GM12878 (cell line): ENCODE results near the gene CXCR1. TPM values are rescaled to one million over a fixed set of nuclear protein-coding genes. Genes with fewer than 3 reads are reported as not detected.

Experiments used
- ATAC-seq: fragments of 200-7000 bp; cut with Tn5 transposase; 3 replicates; pipeline ENCODE4 v1.9.1; 2020; ENCODE audit warnings: mild to moderate bottlenecking, moderate library complexity
- BruUV-seq: library from RNA; stranded (reverse); fragments of 400-500 nt; replicated peaks from 2 replicates; lab custom pipeline; 2021; lab: Mats Ljungman, UMichigan
- CTCF ChIA-PET: fragments of 300-600 bp; sonication (Branson Sonifier 250); formaldehyde crosslinking; extraction: SDS; loops from one replicate; lab custom pipeline; 2021; ENCODE audit warnings: inconsistent platforms; lab: Yijun Ruan, JAX
- POLR2A ChIA-PET: fragments of 350-600 bp; formaldehyde crosslinking; extraction: SDS; loops from one replicate; lab custom pipeline; 2021; ENCODE audit warnings: inconsistent platforms; lab: Charles Lee
- RAD21 ChIA-PET: fragments of 300-600 bp; sonication (Branson Sonifier 250); formaldehyde crosslinking; loops from one replicate; lab custom pipeline; 2023; ENCODE audit warnings: antibody characterized with exemption; ENCODE audit not compliant: unreplicated experiment; lab: Charles Lee
- SMC1A ChIA-PET: fragments of 300-600 bp; sonication (Branson Sonifier 250); formaldehyde crosslinking; loops from one replicate; lab custom pipeline; 2023; ENCODE audit not compliant: unreplicated experiment, uncharacterized antibody; lab: Charles Lee
- DNase-seq: peaks from one replicate; pipeline ENCODE4 v3.0.0-alpha.2; 2011; ENCODE audit warnings: low read depth, low spot score
- FAIRE-seq: peaks from 3 replicates; lab custom pipeline; 2011; peaks lifted over from hg19 to GRCh38; lab: Jason Lieb, UNC
- H2AFZ ChIP-seq: 2 replicates; pipeline ENCODE4 v1.6.0; 2011; ENCODE audit warnings: low read depth, low read length, control low read depth; ENCODE audit not compliant: control insufficient read depth
- H3K27ac ChIP-seq: 2 replicates; pipeline ENCODE4 v1.5.1; 2011; ENCODE audit warnings: control low read depth; ENCODE audit not compliant: control insufficient read depth, insufficient read depth
- H3K27me3 ChIP-seq, 2 experiments: replicated peaks in 1 of 2; 2 replicates each; pipeline versions ENCODE4 v1.6.0 to v1.6.1; 2011; ENCODE audit warnings: low read length in 1 of 2; ENCODE audit not compliant: control insufficient read depth in 2 of 2, insufficient read depth in 2 of 2
- H3K36me3 ChIP-seq, 2 experiments: 2 replicates each; pipeline ENCODE4 v1.5.1; 2011; ENCODE audit warnings: low read length in 1 of 2; ENCODE audit not compliant: control insufficient read depth in 2 of 2, insufficient read depth in 2 of 2
- H3K4me1 ChIP-seq: 2 replicates; pipeline ENCODE4 v1.6.1; 2011; ENCODE audit warnings: mild to moderate bottlenecking, low read length, moderate library complexity, mixed read lengths; ENCODE audit not compliant: control insufficient read depth, insufficient read depth
- H3K4me2 ChIP-seq: 2 replicates; pipeline ENCODE4 v1.6.0; 2011; ENCODE audit warnings: control low read depth; ENCODE audit not compliant: control insufficient read depth, insufficient read depth
- H3K4me3 ChIP-seq: fragments of 200-600 bp; sonication (generic); 2 replicates; pipeline ENCODE4 v1.5.1; 2016
- H3K79me2 ChIP-seq: 2 replicates; pipeline ENCODE4 v1.6.0; 2011; ENCODE audit warnings: low read length; ENCODE audit not compliant: control insufficient read depth, insufficient read depth
- H3K9ac ChIP-seq: 2 replicates; pipeline ENCODE4 v1.8.0; 2011; ENCODE audit warnings: low read length, control low read depth, mixed read lengths; ENCODE audit not compliant: control insufficient read depth, insufficient read depth
- H3K9me3 ChIP-seq: replicated peaks from 3 replicates; pipeline ENCODE4 v1.5.1; 2011; ENCODE audit warnings: mild to moderate bottlenecking, low read length; ENCODE audit not compliant: control insufficient read depth, insufficient read depth
- H4K20me1 ChIP-seq: 2 replicates; pipeline ENCODE4 v1.6.0; 2011; ENCODE audit not compliant: control insufficient read depth, insufficient read depth
- ASH2L ChIP-seq: fragments of 300-600, 200-600 bp; sonication (generic); IDR thresholded peaks from 2 replicates; pipeline ENCODE4 v1.6.1; 2017; ENCODE audit warnings: low read depth, mild to moderate bottlenecking, borderline replicate concordance
- EZH2 ChIP-seq: IDR thresholded peaks from 2 replicates; pipeline ENCODE4 v1.6.1; 2012; ENCODE audit warnings: low read depth, mild to moderate bottlenecking, control low read depth, inconsistent platforms, low read length, borderline replicate concordance; ENCODE audit not compliant: control insufficient read depth
- FOXK2 ChIP-seq: fragments of 450-650 bp; IDR thresholded peaks from 2 replicates; pipeline ENCODE4 v1.6.1; 2017; ENCODE audit warnings: mild to moderate bottlenecking, moderate library complexity
- IKZF2 ChIP-seq, 2 experiments: fragments of 450-650 bp; IDR thresholded peaks; 2 replicates each; pipeline ENCODE4 v1.6.1; 2017; ENCODE audit warnings: mild to moderate bottlenecking in 2 of 2, moderate library complexity in 2 of 2
- MTA3 ChIP-seq: IDR thresholded peaks from 2 replicates; pipeline ENCODE4 v1.6.1; 2012; ENCODE audit warnings: low read length, inconsistent platforms, borderline replicate concordance
- NFIC ChIP-seq: IDR thresholded peaks from 2 replicates; pipeline ENCODE4 v1.6.1; 2012; ENCODE audit warnings: low read depth, mild to moderate bottlenecking, inconsistent platforms, low read length, moderate library complexity
- NR2C1 ChIP-seq: fragments of 450-650 bp; IDR thresholded peaks from 2 replicates; pipeline ENCODE4 v1.6.1; 2017; ENCODE audit warnings: antibody characterized with exemption, mild to moderate bottlenecking, moderate library complexity
- RUNX3 ChIP-seq: IDR thresholded peaks from 2 replicates; pipeline ENCODE4 v1.6.1; 2012; ENCODE audit warnings: low read length, inconsistent platforms
- TAF1 ChIP-seq: IDR thresholded peaks from 2 replicates; pipeline ENCODE4 v1.6.1; 2011; ENCODE audit warnings: mild to moderate bottlenecking, low read depth, low read length, borderline replicate concordance
- WGBS: methylation state at CpG from one replicate; pipeline ENCODE4 v1.1.6; 2016; ENCODE audit warnings: low lambda C conversion rate; ENCODE audit not compliant: insufficient replicate concordance, insufficient coverage; ENCODE audit errors: missing lambda C conversion rate; 5-methylcytosine and 5-hydroxymethylcytosine counted together
- in situ Hi-C: fragments of 300-500 bp; cut with MboI; formaldehyde crosslinking; loops from 9 replicates; pipeline ENCODE4 v1.14.3; 2018; ENCODE audit warnings: mixed read lengths
- intact Hi-C: fragments of 100-400 bp; cut with micrococcal nuclease; formaldehyde crosslinking; loops from one replicate; pipeline ENCODE4 v1.14.2; 2022; ENCODE audit not compliant: unreplicated experiment
- polyA plus RNA-seq, 11 experiments: library from polyadenylated mRNA; depleted of rRNA in 4 of 11; unstranded in 6 of 11; stranded (reverse) in 5 of 11; fragments of >200 nt; fragmentation: Nextera tagmentation in 4 of 11; fragmentation: Illumina TruSeq in 1 of 11; extraction: Ambion mirVana in 4 of 11; extraction: Trizol in 1 of 11; gene quantifications; 1 replicate in 1 of 11; 2 replicates in 10 of 11; pipeline versions ENCODE4 v1.2.1 to v1.2.3, GENCODE V29; 2011 to 2016; ENCODE audit warnings: inconsistent platforms in 2 of 11, missing spikeins in 2 of 11, low read depth in 1 of 11
- total RNA-seq, 4 experiments: library from RNA; depleted of rRNA in 3 of 4; stranded (reverse); fragments of >200 nt in 3 of 4; fragmentation: Illumina TruSeq in 1 of 4; extraction: Trizol in 1 of 4; gene quantifications; 2 replicates each; pipeline versions ENCODE4 v1.2.1 to v1.2.3, GENCODE V29; 2013 to 2021
- TF ChIP-seq, protein P1 (sequence below): fragments of 150-350 bp; IDR thresholded peaks from 2 replicates; pipeline ENCODE4 v1.6.1; 2016; ENCODE audit warnings: low read depth, low read length
- TF ChIP-seq, protein P2 (sequence below): fragments of 450-650 bp; formaldehyde crosslinking; IDR thresholded peaks from 2 replicates; pipeline ENCODE4 v1.4.0; 2022; ENCODE audit warnings: mild to moderate bottlenecking, moderate library complexity
- TF ChIP-seq, protein P3 (sequence below): IDR thresholded peaks from 2 replicates; pipeline ENCODE4 v1.6.1; 2011; ENCODE audit warnings: borderline replicate concordance, low read depth, mild to moderate bottlenecking, moderate library complexity, low read length; ENCODE audit not compliant: insufficient read depth, poor library complexity, severe bottlenecking

The CXCR1 gene
- total and polyA plus RNA-seq, 10 of the 15 experiments (the other 5 are each of a cell fraction or from before 2014, with no cell fraction given) = not detected

DNA sequence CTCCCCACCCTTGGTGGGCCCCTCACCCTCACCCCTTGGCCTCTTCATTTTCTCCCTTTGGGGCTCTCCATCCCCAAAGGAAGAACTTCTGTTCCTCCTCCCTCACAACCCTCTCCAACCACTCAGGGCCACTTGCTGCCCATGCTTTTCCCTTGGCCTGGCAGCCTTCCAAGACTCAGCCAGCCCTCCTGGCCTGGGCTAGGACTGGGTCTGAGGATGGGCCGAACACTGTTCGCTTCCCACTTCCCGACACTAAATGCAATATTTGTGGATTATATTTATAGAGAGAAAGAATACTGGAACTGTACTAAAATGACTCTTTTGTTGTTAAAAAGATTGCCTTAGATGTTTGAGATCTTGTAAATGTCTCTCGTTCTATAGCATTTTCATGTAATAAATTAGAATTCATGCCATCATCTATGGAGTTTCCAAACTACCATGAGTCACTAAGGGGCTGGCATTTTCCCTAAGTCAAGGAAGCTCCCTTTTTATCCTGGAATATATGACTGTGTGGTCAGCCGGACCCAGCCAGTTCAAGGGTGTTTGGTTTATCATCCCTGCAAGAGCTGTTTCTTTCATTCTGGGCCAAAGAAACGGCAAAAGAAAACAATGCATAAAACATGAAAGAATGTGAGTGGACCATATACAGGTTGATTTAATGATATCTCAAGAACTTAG lies 37.2 kb downstream of the CXCR1 start (continued):
- TF ChIP-seq, protein P1, sequence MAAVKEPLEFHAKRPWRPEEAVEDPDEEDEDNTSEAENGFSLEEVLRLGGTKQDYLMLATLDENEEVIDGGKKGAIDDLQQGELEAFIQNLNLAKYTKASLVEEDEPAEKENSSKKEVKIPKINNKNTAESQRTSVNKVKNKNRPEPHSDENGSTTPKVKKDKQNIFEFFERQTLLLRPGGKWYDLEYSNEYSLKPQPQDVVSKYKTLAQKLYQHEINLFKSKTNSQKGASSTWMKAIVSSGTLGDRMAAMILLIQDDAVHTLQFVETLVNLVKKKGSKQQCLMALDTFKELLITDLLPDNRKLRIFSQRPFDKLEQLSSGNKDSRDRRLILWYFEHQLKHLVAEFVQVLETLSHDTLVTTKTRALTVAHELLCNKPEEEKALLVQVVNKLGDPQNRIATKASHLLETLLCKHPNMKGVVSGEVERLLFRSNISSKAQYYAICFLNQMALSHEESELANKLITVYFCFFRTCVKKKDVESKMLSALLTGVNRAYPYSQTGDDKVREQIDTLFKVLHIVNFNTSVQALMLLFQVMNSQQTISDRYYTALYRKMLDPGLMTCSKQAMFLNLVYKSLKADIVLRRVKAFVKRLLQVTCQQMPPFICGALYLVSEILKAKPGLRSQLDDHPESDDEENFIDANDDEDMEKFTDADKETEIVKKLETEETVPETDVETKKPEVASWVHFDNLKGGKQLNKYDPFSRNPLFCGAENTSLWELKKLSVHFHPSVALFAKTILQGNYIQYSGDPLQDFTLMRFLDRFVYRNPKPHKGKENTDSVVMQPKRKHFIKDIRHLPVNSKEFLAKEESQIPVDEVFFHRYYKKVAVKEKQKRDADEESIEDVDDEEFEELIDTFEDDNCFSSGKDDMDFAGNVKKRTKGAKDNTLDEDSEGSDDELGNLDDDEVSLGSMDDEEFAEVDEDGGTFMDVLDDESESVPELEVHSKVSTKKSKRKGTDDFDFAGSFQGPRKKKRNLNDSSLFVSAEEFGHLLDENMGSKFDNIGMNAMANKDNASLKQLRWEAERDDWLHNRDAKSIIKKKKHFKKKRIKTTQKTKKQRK = no peak
- TF ChIP-seq, all 136 proteins: peak for 0

DNA sequence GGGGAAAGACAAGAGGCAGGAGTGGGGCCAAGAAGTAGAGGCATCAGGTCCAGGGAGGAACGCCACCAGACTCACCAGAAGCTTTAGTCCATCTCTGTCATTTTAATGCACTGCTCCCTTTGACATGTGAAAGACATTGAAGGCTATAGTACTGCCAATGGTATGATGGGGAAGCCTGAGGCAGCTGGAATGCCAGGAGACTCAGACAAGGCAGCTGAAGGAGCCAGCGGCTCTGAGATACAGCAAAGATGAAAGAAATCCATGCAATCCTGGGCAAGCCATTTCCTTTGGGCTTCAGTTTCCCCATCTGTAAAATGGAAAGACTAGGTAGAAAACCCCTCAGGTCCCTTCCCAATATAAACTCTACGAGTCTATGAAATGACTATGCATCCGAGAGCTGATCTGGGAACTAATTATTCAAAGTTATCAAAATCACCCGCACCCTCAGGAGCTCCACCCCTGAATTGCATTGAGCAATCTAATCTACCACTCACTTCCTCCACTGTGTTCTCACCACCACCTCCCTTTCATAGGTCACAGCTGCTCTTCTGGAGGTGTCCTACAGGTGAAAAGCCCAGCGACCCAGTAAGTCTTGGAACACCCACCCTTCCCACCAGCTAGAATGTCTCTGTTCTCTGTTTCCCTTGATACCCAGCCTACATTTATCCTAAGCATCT lies 37.8 kb downstream of the CXCR1 start:
- H3K4me1 ChIP-seq = no peaks in the 10 kb centered on the region
- in situ Hi-C loops = no loop called here
- no peak overlapping the region for H3K4me2 ChIP-seq
- CTCF ChIA-PET = no interaction called here
- no TSS peak for BruUV-seq
- WGBS = 34% methylated on average over 6 of the region's 6 CpGs
- peaks cover 0 to 2% of the 10 kb centered on the region in 2 experiments; a peak in 1 of 4 replicates for H3K27me3 ChIP-seq
- intact Hi-C loops = no loop called here
- ATAC-seq (no peak), FAIRE-seq (no peak), DNase-seq (no peak)
- no peaks in the 10 kb centered on the region for H4K20me1 ChIP-seq
- H3K36me3 ChIP-seq = no peaks in the 10 kb centered on the region
- H3K9me3 ChIP-seq = no peaks in the 10 kb centered on the region
- no peaks in the 10 kb centered on the region for H3K79me2 ChIP-seq
- H2AFZ ChIP-seq = no peak overlapping the region
- no peak overlapping the region for H3K9ac ChIP-seq
- no peak overlapping the region for H3K27ac ChIP-seq
- POLR2A ChIA-PET = no interaction called here
- RAD21 ChIA-PET = no interaction called here
- SMC1A ChIA-PET = no interaction called here
- H3K4me3 ChIP-seq = no peak overlapping the region
- no peak for TF ChIP-seq TAF1
- no peak for TF ChIP-seq FOXK2
- TF ChIP-seq ASH2L = no peak
- no peak for TF ChIP-seq EZH2
- TF ChIP-seq, protein P2, sequence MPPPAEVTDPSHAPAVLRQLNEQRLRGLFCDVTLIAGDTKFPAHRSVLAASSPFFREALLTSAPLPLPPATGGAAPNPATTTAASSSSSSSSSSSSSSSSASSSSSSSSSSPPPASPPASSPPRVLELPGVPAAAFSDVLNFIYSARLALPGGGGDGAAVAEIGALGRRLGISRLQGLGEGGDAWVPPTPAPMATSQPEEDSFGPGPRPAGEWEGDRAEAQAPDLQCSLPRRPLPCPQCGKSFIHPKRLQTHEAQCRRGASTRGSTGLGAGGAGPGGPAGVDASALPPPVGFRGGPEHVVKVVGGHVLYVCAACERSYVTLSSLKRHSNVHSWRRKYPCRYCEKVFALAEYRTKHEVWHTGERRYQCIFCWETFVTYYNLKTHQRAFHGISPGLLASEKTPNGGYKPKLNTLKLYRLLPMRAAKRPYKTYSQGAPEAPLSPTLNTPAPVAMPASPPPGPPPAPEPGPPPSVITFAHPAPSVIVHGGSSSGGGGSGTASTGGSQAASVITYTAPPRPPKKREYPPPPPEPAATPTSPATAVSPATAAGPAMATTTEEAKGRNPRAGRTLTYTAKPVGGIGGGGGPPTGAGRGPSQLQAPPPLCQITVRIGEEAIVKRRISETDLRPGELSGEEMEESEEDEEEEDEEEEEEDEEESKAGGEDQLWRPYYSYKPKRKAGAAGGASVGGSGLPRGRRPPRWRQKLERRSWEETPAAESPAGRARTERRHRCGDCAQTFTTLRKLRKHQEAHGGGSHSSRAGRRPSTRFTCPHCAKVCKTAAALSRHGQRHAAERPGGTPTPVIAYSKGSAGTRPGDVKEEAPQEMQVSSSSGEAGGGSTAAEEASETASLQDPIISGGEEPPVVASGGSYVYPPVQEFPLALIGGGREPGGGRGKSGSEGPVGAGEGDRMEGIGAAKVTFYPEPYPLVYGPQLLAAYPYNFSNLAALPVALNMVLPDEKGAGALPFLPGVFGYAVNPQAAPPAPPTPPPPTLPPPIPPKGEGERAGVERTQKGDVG (CRISPR knock-in tag) = no peak
- no peak for TF ChIP-seq MTA3
- no peak for TF ChIP-seq NFIC
- no peak for TF ChIP-seq IKZF2 (IDR thresholded peaks at IDR 0.05)
- TF ChIP-seq, protein P3, sequence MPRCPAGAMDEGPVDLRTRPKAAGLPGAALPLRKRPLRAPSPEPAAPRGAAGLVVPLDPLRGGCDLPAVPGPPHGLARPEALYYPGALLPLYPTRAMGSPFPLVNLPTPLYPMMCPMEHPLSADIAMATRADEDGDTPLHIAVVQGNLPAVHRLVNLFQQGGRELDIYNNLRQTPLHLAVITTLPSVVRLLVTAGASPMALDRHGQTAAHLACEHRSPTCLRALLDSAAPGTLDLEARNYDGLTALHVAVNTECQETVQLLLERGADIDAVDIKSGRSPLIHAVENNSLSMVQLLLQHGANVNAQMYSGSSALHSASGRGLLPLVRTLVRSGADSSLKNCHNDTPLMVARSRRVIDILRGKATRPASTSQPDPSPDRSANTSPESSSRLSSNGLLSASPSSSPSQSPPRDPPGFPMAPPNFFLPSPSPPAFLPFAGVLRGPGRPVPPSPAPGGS = no peak
- TF ChIP-seq RUNX3 = no peak
- TF ChIP-seq NR2C1 = no peak
